ENCODE results near the gene ARHGEF39.
"Not testable (repeated sequence)": the region's sequence is repeated elsewhere in the genome, so short reads cannot be mapped to it uniquely, and the experiment has no call there.

Gene ARHGEF39

GRCh38 chr9:35649431-35650340 lies 15.3 kb downstream of the ARHGEF39 start:
- no peak for DNase-seq

GRCh38 chr9:35646533-35647265 lies 18.3 kb downstream of the ARHGEF39 start:
- DNase-seq = peak; percentile 89

GRCh38 chr9:35646153-35646532 lies 18.9 kb downstream of the ARHGEF39 start:
- DNase-seq = no peak

DNA sequence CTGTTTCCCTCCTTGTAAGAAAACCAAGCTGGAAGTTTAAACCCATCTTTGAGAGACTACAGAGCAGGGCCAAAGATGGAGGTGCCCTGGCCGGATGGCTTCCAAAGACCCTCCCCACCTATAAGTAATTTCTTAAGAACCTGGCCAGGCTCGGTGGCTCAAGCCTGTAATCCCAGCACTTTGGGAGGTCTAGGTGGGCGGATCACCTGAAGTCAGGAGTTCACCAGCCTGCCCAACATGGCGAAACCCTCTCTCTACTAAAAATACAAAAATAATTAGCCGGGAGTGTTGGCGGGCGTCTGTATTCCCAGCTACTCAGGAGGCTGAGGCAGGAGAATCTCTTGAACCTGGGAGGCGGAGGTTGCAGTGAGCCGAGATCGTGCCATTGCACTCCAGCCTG lies 19.3 kb downstream of the ARHGEF39 start:
- not testable (repeated sequence) for DNase-seq

DNA sequence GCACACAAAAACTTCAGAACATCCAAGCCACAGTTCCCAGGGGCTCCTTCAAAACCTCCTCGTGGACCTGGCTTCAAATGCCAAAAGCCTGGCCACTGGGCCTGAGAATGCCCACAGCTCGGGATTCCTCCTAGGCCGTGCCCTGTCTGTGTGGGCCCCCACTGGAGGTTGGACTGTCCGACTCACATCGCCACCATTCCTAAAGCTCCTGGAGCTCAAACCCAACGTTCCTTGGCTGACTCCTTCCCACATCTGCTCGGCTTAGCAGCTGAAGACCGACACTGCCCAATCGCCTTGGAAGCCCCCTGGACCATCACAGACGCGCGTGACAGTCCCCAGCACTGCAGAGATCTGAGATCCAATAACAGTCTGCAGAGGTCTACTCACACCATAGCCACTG lies 21.9 kb downstream of the ARHGEF39 start:
- no peak for DNase-seq

DNA sequence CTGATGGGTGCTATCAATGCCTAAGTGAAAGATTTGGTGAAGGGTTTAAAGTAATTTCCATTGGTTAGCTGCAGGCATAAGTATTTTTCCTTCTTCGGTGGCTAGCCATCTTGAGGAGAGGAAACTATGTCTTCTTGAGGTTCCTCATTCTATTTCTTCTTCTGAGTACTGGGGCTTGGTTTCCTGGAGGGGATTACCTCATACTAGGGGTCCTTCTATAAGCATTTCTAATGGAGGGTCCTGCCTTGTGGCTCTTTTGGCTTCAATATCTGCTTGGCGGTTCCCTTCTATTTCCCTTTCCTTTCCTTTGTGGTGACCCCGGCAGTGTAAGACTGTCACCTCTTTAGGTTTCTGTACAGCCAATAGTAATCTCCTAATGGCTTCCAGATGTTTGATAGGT lies 23.5 kb downstream of the ARHGEF39 start:
- not testable (repeated sequence) for DNase-seq

GRCh38 chr9:35640431-35640830 lies 24.6 kb downstream of the ARHGEF39 start:
- not testable (repeated sequence) for DNase-seq

DNA sequence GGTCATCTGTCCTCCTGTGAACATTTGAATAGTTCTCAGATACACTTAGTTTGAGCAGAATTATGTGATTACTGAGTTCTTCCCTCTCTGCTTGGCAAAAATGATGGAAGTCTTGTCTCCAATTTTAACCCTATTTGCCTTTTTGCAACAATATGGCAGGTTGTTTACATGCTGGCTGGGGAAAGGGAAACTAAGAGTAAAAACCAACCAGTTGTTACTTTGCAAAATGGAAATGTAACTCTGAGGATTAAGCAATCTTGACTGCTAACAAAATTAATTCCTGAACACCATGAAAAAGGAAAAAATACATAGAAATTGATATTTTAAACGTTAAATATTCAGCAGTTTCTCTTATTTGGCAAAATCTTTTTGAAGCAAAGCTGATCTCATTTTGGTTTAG lies 25.4 kb downstream of the ARHGEF39 start:
- no peak for DNase-seq

GRCh38 chr9:35639225-35639624 lies 25.8 kb downstream of the ARHGEF39 start:
- DNase-seq = not testable (repeated sequence)

DNA sequence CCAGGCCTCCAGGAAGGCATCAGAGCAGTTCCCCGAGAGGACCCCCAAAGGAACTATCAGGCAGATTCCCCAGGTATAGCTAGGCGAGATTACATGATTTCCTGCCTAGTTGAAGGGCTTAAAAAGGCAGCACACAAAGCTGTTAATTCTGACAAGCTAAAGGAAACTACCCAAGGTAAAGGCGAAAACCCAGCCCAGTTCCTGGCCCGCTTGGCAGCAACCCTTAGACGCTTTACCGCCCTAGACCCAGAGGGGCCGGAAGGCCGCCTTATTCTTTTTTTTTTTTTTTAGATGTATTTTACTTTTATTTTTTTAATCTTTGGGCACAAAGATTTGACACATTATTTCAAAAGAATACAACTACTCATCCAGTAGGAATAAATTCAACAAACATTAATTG lies 26.2 kb downstream of the ARHGEF39 start:
- not testable (repeated sequence) for DNase-seq

DNA sequence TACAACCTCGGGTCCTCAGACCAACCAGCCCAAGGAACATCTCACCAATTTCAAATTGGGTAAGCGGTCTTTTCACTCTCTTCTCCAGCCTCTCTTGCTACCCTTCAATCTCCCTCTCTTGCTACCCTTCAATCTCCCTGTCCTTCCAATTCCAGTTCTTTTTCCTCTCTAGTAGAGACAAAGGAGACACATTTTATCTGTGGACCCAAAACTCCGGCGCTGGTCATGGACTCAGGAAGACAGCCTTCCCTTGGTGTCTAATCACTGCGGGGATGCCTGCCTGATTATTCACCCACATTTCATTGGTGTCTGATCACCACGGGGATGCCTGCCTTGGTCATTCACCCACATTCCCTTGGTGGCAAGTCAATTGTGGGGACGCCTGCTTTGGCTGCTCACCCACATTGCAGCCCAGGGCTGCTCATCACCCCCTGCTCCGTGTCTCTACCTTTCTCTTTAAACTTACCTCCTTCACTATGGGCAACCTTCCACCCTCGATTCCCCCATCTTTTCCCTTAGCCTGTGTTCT lies 27.5 kb downstream of the ARHGEF39 start:
- DNase-seq = not testable (repeated sequence)

DNA sequence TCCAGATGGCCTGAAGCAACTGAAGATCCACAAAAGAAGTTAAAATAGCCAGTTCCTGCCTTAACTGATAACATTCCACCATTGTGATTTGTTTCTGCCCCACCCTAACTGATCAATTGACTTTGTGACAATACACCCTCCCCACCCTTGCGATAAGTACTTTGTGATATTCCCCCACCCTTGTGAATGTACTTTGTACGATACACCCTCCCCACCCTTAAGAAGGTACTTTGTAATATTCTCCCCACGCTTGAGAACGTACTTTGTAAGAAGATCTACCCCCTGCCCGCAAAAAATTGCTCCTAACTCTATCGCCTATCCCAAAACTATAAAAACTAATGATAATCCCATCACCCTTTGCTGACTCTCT lies 28.1 kb downstream of the ARHGEF39 start:
- not testable (repeated sequence) for DNase-seq

DNA sequence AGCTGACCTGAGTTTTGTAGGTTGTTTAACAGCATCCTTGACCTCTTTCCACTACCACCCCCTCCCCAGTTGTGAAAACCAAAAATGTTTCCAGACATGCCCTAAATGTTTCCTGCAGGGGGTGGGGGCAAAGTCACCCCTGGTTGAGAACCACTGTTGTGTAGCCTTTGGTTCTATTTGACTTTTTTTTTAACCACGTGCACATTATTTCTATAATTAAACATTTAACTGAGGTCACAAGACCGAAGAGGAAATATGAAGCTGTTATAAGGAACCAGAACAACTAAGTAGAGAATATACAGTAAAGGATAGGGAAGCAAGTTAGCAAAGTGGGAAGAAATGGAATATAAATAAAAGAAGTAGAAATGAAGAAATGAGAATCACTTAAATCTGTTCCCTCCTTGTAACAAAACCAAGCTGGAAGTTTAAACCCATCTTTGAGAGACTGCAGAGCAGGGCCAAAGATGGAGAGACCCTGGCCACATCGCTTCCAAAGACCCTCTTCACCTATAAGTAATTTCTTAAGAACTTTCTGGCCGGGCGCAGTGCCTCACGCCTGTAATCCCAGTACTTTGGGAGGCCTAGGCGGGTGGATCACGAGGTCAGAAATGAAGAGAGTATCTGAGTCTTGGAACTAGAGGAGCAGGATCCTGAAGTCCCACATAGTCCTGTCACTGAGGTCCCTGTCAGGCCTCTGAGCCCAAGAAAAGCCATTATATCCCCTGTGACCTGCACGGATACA lies 28.7 kb downstream of the ARHGEF39 start:
- DNase-seq = no peak

- DNase-seq = no peak
Observed at GRCh38 chr9:35635730-35636129, 29.3 kb downstream of the ARHGEF39 start.

- no peak for DNase-seq
Observed at GRCh38 chr9:35629597-35629996, 35.4 kb downstream of the ARHGEF39 start.

DNA sequence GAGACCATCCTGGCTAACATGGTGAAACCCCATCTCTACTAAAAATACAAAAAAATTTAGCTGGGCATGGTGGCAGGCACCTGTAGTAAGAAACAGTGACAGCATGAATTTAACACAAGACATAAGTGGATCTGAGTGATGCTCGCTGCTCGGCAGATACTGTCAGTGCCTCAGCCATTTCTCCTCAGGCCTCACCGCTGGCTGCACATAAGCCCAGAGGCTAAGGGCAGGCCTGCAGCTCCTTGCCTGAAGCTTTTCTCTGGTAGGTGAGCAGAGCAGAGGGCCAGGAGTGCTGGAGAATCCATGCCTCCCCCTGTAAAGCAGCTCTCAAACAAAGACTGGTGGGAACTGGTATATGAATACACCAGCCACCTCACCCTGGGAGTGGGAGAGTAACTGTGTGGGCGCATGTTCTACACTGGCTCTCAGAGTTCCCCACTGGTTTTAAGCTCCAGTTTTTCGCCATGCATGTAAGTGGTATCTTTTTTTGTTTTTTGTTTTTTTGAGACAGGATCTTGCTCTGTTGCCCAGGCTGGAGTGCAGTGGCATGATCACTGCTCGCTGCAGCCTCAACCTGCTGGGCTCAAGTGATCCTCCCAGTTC lies 36.5 kb downstream of the ARHGEF39 start:
- no peak for DNase-seq

GRCh38 chr9:35627575-35627974 lies 37.4 kb downstream of the ARHGEF39 start:
- DNase-seq = no peak

DNA sequence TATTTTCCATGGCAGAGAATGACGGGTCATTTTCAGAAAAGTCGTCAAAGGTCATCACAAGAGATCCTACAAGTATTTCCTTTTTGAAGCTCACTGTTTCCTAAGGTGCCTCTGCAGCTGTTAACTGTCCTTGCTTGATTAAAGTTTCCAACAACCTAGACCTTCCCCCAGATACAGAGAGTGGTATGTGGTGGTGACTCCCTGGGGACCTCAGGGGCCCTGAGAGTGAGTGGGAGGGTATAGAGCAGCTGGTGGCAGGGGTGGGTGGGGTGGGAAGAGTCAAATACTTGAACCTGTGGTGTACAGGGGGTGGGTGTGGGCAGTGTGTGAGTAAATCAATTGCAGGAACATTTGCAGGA lies 45.2 kb downstream of the ARHGEF39 start:
- DNase-seq = no peak

DNA sequence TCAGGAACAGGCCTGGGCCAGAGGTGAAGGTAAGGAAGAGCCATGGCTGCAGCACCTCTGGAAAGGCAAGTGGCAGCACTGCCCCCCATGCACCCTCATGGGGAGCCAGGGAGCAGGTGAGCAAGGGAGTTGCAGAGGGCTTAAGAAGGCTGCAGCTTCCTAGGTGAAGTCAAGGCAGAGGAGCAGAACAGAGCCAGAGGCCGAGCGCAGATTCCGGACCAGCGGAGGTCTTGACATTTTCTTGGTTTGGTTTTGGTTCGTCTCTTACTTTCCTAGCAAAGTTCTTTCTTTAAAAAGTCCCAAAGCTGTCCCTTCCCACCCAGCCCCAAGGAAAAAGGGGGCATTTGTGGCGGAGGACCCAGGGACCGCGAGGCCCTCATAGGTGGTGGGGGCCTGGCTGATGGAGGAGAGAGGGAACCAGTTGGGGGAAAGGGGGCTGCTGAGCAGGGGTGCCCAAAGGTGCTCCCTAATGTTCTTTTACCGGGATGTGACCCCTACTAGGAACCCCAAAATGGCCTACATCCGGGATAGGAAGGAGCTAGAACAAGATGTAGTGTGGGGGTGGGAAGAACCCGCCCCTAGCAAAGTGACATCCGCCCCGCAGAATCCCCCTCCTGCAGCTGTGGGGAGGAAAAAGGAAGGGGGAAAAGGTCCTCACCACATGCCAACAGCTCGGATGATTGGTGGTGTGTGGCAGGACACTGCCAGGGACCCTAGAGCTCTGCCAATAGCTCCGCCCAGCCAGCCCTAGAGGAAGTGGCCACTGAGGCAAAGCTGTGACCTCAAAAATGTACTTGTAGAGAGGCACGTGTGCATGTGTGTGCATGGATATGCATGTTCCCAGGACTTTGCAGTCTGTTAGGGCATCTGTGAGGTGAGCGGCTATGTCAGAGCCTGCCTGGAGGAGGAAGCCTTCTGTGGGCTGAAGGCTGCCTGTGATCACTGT lies 45.9 kb downstream of the ARHGEF39 start:
- DNase-seq = no peak

DNA sequence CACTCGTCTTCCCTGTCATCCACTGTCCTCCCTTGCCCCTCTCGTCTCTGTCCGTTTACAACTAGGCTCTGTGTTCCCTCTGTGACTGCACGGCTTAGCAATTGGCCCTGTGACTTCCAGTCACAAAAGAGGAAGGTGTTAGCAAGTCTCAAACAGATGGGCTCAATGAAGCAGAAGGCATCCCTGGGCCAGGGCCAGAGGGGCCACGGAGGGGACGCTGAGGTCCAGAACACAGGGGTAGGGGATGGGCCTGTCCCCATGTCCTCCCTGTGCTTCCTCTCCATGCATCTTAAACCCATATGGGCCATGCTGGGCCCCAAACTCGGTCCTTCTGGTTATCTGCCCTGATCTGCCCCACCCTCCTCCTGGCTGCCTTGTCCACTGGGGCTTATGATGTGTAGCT lies 46.7 kb downstream of the ARHGEF39 start, which contains the start of gene CD72:
TSS of gene CD72 (minus strand) at position 89 of the 403 bp plus-strand sequence. CDS start 110 bp downstream, outside the sequence.
- DNase-seq = no peak

DNA sequence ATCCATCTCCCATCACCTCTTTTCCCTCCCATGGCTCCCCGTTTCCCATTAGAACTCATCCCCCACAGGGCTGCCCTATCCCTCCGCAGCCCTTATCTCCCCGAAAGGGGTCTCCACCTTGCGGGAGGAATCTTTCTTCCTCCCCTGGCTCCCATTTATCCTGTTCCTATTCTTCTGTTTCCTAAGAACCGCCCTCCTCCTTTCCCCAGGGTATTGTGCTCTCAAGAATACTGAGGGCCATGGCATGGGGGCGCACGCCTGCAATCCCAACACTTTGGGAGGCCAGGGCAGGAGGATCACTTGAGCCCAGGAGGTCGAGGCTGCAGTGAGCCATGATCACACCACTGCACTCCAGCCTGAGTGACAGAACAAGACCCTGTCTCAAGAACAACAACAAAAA lies 47.4 kb downstream of the ARHGEF39 start:
- DNase-seq = no peak
